ENCODE results near the gene PIM1. TPM values are rescaled to one million over a fixed set of nuclear protein-coding genes. Genes with fewer than 3 reads are reported as not detected.
"Not testable (repeated sequence)": the region's sequence is repeated elsewhere in the genome, so short reads cannot be mapped to it uniquely, and the experiment has no call there.

Gene PIM1
- polyA plus RNA-seq, 1 donor, result 21.1 TPM

DNA sequence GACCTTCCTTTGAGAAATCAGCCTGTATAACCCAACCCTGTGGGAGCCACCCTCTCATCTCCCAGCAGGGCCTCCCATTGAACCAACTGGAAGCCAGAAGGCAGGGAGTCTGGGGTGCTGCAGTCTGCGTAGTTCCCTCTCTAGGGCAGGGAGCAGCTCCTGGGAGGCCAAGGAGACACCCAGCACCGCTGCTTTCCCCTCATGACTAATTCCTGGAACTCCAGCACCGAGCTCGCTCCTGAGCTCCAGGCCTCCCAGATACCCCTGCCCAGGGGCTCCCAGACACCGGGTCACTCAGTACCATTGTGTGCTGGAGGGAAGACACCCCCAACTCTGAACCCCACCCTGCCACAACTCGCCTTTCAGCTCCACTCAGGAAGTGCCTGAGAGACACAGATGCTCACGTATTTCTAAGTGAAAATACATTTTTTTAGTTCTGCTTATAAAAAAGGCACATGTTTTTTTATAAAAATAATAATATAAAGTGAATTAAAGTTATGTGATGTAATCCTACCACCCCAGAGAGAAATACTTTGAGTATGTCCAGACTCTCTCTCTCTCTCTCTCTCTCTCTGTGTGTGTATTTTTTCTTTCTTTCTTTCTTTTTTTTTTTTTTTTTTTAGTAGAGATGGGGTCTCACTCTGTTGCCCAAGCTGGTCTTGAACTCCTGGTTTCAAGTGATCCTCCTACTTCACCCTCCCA lies 17.5 kb downstream of the PIM1 start:
- DNase-seq, result no peak

DNA sequence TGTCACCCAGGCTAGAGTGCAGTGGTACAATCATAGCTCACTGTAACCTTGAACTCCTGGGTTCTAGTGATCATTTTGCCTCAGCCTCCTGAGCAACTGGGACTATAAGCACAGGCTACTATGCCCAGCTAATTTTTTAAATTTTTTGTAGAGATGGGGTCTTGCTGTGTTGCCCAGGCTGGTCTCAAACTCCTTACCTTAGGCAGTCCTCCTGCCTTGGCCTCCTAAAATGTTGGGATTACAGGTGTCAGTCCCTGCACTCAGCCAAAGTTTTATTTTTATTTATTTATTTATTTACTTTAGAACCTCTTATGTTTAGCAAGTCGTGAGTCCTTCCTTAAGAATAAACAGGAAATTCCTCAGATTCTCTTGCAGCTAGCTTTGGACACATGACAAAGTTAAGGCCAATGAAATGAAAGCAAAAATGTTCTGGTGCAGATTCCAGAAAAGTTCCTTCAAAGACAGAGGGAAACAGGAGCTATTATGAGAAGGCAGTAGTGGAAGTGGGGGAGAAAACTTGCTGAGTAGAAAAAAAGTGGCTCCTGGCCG lies 19.1 kb downstream of the PIM1 start:
- DNase-seq, result no peak

- DNase-seq, result no peak
Measured at GRCh38 chr6:37190159-37190535, 20.2 kb downstream of the PIM1 start.

DNA sequence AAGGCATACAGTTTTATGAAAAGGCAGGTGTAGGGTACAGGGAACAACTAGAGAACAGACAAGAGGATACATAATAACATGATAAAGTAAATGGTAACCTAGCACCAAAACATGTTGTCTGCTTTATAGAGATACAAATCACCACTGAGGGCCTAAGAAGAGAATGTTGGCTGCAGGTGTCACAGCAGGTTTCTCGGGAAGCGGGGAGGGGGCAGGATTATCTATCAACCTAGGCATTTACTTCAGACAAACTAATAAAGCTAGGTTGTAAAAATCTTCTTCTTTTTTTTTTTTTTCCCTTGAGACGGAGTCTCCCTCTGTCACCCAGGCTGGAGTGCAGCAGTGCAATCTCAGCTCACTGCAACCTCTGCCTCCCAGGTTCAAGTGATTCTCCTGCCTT lies 22.7 kb downstream of the PIM1 start:
- no peak for DNase-seq

DNA sequence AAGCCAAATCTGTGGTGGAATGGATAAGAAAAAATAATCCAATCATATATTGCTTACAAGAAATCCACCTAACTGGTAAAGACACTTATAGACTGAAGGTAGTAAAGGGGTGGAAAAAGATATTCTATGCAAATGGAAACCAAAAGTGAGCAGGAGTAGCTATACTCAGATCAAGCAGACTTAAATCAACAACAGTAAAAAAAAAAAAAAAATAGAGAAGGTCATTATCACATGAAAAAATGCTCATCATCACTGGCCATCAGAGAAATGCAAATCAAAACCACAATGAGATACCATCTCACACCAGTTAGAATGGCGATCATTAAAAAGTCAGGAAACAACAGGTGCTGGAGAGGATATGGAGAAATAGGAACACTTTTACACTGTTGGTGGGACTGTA lies 24.9 kb downstream of the PIM1 start:
- not testable (repeated sequence) for DNase-seq

GRCh38 chr6:37196451-37196850 lies 26.5 kb downstream of the PIM1 start:
- not testable (repeated sequence) for DNase-seq

DNA sequence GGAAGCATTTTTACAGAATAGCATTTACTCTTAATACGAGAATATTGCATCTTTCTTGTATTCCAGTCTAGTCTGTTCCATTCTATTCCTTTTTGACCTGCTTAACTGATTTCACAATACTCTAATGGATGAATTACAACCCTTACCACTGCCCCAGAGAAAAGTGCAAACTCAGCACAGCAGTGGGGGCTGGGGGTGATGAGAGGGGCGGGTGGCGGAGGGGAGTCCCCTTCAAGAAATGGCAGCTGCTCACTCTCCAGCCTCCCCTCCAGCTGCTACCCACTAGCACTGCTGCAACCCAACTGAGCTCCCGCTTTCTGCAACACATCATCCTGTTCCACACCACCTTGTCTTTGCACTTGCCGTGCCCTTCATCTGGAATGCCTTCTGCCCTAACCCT lies 30.1 kb downstream of the PIM1 start:
- no peak for DNase-seq

DNA sequence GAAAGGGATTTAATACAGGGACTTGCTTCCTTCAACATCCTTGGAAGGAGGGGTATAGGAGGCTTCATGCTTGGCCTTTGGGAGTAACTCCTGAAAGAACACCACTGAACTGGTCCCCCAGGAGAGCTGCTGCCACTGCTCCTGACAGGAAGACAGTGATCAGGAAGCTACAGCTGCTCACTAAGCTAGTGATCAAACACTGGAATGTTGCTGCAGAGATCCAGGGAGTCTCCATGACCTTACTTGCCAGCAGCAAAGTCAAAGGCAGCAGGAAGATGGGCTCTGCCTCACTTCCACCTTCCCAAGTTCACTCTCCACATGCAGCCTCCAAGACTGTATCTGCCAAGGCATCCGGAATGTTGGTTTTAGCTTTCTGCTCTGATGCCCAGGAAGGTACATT lies 31.8 kb downstream of the PIM1 start:
- DNase-seq, result no peak

DNA sequence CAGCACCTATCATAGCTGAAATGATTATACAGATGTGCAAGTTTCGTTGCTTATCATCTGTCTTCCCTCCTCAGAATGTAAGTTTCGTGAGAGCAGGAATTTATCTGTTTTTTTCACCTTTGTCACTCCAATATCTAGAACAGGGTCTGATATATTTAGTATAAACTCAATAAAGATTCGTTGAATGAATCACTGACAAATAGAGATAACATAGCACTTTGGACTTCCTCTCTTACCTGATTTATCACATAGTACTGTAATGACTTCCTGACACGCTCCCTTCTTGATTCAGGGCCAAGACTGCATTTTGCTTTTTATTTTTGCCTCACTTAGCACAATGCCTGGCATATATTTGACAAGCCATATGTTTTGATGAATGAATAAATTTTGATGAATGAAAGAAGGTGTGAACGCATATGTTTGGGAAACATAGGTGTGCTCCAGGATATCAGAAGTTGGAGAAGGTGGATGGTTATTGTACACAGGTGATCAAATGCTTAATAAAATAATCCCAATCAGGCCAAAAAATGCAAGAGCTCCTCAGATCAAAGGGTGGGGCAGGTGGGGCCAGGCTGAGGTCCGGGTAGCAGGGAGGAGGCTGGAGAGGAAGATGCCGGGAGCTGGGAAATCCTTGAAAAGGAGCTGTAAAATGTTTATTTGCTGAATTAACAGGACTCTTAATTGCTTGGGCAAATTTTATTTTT lies 33.0 kb downstream of the PIM1 start:
- no peak for DNase-seq

DNA sequence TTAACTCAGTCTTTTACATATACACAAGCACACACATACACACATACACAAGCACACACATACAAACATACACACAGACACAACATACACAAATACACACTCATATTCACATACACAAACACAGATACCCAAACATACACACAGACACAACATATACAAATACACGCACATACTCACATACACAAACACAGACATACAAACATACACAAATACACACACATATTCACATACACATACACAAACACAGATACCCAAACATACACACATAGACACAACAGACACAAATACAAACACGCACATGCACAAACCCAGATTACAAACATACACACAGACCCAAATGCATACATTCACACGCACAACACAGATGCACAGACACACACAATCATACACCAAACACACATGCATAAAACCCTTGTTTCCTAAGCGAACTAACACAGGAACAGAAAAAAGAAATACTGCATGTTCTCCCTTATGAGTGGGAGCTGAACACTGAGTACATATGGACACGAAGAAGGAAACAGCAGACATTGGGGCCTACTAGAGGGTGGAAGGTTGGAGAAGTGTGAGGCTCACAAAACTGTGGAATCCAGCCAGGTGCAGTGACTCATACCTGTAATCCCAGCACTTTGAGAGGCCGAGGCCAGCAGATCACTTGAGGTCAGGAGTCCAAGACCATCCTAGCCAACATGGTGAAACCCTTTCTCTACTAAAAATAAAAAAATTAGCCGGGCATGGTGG lies 34.2 kb downstream of the PIM1 start:
- DNase-seq, result no peak

DNA sequence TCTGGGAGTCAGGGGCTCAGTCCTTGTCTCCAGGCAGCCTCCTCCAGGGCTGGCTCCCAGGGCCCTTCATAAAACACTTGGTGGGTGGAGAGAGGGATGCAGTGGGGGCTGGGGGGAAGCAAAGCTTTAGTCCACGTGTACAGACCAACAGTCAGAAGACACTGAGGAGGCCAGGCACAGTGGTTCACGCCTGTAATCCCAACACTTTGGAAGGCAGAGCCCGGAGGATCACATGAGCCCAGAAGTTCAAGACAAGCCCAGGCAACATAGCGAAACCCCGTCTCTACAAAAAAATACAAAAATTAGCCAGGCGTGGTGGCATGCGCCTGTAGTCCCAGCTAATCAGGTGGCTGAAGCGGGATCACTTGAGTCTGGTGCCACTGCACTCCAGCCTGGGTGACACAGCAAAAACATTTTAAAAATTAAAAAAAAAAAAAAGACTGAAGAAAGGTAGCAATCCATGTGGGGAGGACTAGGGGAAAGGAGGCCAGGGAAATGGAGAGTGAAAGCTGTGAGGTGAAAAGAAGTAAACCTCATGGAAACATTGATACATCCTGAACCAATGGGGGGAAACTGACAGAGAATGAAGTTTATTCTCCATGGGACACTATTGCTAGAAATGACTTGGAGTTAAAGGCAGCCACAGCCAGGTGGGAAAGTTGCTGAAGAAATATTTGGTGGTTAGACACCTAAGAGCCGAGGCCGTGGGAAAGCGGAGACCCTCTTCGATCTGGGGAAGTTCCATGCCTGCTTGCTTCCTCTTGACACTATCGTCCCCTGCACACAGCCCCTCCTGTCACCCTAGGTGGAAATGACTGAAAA lies 35.4 kb downstream of the PIM1 start:
- DNase-seq, result no peak

- DNase-seq, result no peak
Measured at GRCh38 chr6:37205997-37206340, 36.0 kb downstream of the PIM1 start.

- DNase-seq, result no peak
Measured at GRCh38 chr6:37206622-37207021, 36.7 kb downstream of the PIM1 start.

DNA sequence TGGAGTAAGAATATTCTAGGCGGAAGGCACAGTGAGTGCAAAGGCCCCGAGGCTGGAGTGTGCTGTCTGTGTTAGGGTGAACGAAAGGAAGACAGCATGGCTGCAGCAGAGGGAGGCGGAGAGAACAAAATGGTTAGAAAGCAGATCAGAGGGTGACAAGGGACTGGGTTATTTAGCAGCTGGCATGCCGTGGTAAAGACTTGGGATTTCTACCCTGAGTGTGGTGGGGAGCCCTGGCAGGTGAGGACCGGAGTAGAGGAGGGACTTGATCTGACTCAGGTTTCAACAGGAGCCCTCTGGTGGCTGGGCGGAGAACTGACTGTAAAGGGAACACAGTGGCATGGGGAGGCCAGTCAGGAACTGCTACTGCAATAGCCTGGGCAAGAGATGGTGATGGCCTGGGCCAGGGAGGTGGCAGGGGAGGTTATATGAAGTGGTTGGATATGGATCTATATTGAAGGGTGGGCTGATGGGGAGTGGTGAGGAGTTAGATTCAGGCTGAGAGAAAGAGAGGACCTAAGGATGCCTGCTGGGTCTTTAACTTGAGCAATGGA lies 38.0 kb downstream of the PIM1 start:
- DNase-seq, result no peak

DNA sequence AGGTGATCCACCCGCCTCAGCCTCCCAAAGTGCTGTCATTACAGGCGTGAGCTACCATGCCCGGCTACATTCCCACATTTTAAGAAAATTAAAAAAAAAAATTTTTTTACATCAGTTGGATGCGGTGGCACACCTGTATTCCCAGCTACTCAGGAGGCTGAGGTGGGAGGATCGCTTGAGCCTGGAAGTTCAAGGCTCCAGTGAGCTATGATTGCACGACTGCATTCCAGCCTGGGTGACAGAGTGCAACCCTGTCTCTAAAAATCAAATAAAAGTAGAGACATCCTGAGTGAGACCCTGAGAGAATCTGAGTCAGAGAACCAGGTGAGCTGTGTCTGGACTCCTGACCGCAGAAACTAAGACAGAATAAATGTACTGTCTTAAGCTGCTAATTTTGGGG lies 38.8 kb downstream of the PIM1 start:
- no peak for DNase-seq

DNA sequence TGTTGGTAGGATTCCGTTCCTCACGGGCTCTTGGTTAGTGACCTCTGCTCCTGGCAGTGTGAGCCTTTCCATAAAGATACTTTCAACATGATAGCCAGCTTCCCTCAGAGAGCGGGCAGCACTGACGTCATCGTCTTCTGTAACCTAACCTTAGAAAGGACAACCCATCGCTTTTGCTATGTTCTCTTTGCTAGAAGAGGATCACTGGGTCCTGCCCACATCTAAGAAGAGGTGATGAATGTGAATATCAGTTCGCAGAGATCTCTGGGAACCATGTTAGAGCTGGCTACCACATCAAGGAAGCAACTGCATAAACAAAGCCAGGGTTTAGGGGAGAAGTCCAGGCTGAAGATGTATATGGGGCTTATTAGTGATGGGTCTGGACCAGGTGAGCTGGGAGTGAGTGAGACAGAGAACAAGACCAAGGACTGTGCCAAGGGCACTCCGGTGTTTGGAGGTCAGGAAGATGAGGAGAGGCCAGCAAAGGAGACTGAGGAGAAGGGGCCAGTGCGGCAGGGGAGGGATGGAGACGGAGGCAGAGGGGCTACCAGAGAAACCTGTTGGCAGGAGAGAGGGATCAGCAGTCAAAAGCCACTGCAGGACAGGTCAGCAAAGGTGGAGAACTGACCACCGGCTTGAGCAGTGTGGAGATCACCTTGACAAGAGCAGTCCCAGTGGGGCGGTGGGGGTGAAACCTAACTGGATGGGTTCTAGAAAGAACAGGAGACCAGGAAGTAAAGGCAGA lies 39.7 kb downstream of the PIM1 start:
- no peak for DNase-seq

GRCh38 chr6:37210313-37210968 lies 40.5 kb downstream of the PIM1 start:
- peak; percentile 91 for DNase-seq

- DNase-seq, result no peak
Measured at GRCh38 chr6:37212268-37212667, 42.3 kb downstream of the PIM1 start.

DNA sequence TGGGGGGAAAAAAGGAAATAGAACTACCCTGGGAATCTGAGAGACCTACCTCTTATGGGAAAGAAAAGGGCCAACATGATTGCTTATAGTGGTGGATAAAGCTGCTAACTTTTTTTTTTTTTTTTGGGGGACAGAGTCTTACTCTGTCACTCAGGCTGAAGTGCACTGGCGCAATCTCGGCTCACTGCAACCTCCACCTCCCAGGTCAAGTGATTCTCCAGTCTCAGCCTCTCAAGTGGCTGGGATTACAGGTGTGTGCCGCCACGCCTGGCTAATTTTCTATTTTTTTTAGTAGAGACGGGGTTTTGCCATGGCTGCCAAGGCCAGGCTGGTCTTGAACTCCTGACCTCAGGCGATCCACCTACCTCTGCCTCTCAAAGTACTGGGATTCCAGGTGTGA lies 48.1 kb downstream of the PIM1 start:
- no peak for DNase-seq

DNA sequence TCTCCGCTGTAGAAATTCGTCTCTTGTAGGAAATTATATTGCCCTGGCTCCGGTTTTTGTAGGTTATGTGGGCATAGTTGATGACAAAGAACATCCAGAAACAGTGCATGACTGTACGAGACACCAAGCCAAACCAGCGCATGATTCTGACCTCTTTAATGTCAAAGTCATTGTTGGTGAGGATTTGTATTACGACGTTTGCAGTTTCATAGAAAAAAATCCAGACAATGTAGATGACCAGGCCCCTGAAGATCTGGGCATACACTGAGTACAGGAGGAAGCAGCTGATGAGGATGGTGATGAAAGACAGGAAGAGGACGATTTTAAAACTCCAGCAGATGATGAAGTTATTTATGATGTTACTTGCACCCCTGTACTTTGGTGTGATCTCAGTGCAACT lies 48.6 kb downstream of the PIM1 start:
- DNase-seq, result no peak

Data from left kidney (tissue), 2 donors.